AG08395 (cell line): Measurements from ENCODE around the gene TWIST1.

Experiments used
- DNase-seq: peaks from one replicate; pipeline ENCODE4 v3.0.0; 2012; ENCODE audit warnings: mixed read lengths, low spot score

Gene TWIST1

GRCh38 chr7:19117091-19117869 lies at the start of gene TWIST1:
Gene TWIST1, minus strand, starts transcription at chr7:19117636. Its CDS starts 315 bp downstream, at chr7:19117321.
- peak; percentile 92 for DNase-seq

DNA sequence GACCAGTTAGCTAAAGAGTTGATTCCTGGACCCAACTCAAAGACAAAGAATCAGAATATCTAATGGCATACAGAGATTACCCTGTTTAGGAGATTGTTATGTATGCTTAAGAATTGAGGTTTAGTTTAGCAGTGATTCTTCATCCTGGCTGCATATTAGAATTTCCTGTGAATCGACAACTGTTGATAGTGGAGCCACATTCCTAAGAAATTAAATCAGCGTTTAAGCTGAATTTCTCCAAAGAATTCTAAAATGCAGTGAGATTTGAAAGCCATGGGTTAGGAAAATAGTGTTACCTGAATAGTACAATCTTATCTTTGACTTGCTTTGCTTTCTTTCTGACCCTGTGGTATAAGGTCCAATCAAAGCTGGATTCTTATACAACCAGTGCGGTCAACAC lies 44.2 kb upstream of the TWIST1 start:
- no peak for DNase-seq

DNA sequence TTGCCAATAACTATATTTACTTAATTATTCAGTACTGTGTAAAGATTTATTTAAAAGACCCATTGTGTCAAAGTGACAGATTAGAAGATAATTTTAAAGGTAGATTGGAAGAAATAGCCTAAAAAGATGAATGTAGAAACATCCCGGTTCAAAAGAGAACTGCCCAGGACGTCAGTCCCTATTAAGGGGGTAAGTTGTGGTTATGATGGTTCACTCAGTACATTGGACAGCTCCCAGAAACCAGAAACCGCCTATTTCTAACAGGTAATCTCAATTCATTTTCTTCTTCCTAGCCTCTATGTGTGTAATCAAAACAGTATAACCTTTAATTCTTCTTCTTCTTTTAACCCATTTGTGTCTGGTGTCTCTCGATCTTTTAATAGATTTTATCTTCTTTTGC lies 29.3 kb upstream of the TWIST1 start:
- no peak for DNase-seq

GRCh38 chr7:19145434-19146115 lies 28.1 kb upstream of the TWIST1 start:
- DNase-seq = no peak

GRCh38 chr7:19144661-19145433 lies 27.4 kb upstream of the TWIST1 start, which contains the start of gene FERD3L:
Gene FERD3L, minus strand, starts transcription at chr7:19145421. Its CDS starts 59 bp downstream, at chr7:19145362.
- DNase-seq = no peak

DNA sequence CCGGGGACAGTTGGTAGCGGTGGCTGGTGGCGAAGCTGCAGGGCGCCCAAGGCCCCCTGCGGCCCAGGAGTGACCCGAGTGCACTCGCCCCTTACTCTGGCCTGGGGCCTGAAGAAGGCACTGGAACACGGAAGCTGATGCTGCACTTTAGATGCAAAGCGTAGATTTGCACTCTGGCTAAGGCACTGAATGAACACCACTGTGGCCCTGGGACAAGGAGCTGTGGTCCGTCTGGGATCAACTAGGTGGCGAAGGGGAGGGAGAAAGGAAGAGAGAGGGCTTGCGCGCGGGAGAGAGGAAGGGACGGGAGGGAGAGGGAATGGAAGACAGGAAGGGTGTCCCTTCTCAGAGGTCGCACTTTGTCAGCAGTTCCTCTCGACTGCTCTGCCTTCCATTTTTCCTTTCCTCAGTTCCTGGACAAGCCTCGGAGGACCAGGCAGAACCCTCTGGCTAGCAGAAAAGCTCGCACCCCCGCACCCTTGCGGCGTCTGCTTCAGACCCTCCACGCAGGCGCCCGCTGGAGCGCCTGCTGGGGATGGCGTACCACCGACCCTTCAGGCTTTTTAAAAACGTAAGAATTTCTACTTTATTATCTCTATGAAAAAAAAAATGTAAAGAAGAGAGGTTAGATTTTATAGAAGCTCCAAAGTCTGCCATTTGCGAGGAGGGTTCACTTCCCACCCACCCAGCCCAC lies 26.6 kb upstream of the TWIST1 start:
- no peak for DNase-seq

- no peak for DNase-seq
Observed at GRCh38 chr7:19139706-19140327, 22.4 kb upstream of the TWIST1 start.

DNA sequence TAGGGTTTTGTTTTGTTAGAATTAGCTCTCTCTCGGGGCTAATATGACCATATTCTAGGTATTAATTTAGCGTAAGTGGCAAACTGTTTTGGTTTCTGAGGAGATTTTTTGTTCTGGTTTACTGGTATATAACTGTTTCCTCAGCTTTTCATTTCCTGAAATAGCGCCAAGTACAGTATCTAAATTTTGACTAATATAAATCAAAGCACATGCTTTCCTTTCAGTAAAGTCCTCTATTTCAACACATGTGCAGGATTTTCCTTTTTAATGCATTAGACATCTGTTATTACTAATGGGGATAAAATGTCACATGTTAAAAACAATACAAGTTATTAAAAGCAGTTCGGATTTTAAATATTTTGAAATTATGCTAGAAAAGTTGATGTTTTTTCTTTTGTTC lies 16.4 kb upstream of the TWIST1 start:
- DNase-seq = no peak

- no peak for DNase-seq
Observed at GRCh38 chr7:19133390-19133789, 16.0 kb upstream of the TWIST1 start.

DNA sequence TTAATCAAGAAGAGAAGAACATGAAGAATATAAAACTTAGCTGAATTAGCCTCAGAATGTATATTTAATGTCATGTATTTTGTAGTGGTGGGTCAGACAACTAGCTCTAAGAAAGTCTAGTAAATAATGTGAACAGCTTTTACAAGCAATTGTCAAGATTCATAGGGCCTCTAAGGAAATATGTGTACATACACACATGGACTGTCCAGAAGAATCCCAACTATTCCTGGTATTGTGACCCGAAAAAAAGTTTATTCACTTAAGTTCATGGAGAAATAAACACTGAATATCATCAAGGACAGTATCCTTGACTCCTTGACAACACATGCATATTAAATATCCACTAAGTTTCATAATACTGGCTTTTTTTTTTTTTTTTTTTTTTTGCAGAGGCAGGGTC lies 11.4 kb upstream of the TWIST1 start:
- DNase-seq = no peak

- DNase-seq = no peak
Observed at GRCh38 chr7:19121977-19122588, 4.6 kb upstream of the TWIST1 start.

DNA sequence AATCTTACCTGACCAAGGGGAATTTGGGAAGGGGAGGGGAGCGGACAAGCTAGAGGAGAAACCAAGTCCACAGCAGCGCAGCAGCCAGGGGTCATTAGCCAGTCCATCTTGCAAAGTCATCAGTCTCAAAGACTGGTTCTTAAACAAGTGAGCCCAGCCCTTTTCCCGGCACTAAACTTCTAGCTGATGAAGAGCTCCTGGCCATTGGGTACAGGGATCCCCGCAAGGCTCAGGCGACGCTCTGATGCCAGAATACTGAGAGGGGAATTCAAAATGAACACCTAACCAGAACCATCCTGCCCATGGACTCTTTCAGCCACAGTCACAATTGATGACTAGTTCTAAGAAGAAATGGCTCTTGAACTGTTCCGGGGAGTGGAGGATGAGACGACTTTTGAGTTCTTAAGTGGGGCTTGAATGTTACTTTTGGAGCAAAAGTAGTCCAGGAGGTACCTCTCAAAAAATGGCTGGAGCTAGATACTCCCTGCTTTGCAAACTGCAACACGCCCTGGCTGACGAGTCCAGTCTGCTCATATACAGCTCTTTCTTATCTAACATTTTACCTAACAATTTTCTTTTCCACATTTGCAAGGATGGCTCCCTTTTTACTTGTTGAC lies 2.5 kb upstream of the TWIST1 start:
- no peak for DNase-seq

DNA sequence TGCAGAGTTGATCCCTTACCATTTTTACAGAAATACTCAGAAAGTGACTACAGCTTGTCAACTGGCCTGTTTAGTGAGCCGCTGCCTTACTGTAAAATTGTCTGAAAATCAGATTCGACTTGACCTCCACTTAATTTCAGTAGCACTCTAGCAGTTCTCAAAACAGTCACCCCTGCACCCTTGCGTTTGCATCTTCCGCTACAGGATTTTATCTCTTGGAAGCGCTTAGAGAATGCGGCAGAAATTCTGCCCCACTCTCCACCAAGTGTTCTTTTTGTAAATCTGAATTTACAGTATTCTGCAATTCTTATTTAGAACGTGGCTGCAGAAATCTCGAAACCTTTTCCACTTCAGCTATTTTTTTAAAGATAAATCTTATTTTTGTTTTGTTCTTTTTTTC lies 1.9 kb upstream of the TWIST1 start:
- no peak for DNase-seq

- no peak for DNase-seq
Observed at GRCh38 chr7:19118636-19119371, 1.4 kb upstream of the TWIST1 start.

DNA sequence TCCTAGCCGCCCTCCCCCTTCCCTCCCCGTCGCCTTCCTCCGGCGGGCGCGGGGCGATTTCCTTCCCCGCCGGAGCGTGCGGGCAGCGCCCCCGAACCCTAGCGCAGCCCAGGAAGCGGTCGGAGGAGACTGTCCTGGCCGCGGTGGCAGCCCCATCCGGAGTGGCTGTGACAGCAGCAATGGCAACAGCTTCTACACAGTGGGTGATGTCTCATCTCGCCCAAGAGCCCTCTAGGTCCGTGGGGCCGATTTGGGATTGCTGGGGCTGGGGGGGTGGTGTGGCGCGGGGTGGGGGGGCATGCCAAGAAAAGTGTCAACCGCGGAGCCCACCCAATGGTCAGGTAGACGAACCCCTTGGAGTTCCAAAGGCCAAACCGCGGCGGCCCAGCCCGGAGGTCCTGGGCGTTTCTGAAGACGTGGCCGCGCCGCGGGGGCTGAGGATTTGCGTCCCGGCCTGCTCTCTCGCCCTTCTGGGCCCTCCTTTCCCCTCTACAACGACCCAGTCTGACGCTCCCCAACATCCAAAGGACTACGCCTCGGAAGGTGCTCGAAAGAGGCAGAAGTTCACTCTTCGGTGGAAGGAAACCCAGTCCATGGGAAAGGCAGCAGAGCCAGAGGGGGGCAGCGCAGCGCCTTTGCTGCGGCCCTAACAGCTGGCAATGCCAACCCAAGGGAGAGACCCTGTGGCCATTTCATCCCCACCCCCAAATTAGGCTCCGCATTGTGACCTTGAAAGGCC lies 603 bp upstream of the TWIST1 start:
- no peak for DNase-seq

DNA sequence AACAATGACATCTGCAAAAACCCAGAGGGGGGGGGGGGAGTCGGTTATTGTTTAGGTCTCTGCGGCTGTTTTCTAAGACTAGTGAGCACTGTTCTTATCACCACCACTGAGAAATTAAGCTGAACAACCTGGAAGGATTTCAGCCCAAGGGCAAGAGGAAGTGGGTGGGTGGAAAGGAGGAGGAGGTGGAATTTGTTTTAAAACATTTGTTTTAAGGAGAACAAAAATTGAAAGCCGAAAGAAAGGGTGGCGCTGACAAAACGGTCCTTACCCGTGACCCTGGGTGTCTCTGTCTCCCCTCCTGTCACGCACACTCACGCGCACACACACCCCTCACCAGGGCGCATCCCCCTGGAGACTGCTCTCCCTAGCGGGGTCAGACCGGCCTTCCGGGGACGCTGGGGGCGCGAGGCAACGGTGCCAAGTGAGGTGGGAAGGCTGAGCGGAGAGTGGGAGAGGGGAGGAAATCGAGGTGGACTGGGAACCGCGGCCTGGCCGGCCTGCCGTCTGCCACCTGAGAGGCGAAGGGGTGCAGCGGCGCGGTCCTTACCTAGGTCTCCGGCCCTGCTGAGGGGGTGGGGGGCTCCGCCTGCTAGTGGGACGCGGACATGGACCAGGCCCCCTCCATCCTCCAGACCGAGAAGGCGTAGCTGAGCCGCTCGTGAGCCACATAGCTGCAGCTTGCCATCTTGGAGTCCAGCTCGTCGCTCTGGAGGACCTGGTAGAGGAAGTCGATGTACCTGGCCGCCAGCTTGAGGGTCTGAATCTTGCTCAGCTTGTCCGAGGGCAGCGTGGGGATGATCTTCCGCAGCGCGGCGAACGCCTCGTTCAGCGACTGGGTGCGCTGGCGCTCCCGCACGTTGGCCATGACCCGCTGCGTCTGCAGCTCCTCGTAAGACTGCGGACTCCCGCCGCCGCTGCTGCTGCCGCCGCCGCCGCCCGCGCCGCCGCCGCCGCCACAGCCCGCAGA lies 1.0 kb downstream of the TWIST1 start:
- no peak for DNase-seq

- no peak for DNase-seq
Observed at GRCh38 chr7:19114551-19114855, 2.9 kb downstream of the TWIST1 start.

DNA sequence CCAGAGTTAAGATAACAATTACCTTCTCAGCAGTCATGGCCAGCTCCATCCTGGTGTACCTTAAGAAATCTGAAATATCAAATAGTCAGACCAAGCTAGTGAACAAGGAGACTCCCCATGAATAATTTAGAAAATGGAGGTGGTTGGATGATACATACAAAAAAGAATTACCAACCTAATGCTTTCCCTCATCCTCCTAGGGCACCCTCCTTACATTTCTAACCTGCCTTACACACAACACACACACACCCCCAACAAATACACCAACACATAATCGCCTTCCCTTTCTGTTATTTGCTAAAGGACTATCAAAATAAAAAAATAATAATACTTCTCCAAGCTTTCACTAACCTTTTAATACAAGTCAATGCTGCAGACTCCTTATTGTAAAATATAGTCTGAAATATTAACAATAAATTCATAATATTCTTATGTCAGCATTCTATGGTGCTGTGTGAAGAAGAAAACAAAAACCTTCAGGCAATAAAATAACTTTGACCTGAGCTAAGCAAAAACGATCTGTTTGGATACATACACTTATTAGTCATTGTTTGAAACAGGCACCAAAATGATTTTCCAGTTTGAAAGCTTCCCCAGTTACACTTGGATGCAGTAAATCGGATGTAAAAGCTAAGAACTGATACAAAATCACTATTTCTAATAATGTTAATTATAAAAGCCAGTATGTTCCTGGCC lies 3.4 kb downstream of the TWIST1 start:
- no peak for DNase-seq
